ENCODE data around the gene TUBB4B.
A peak's percentile ranks its signal among the peaks of the same experiment; 100 is the strongest.
"Not testable (repeated sequence)": the region's sequence is repeated elsewhere in the genome, so short reads cannot be mapped to it uniquely, and the experiment has no call there.

The TUBB4B gene

DNA sequence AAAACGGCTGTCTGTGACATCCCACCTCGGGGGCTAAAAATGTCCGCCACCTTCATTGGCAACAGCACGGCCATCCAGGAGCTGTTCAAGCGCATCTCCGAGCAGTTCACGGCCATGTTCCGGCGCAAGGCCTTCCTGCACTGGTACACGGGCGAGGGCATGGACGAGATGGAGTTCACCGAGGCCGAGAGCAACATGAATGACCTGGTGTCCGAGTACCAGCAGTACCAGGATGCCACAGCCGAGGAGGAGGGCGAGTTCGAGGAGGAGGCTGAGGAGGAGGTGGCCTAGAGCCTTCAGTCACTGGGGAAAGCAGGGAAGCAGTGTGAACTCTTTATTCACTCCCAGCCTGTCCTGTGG, 2.2 kb downstream of the TUBB4B start:
- TF ChIP-seq POU2F2 (IDR thresholded peaks at IDR 0.05; ENCODE audit: low read depth, low read length): 0 out of 2 replicates have a peak, but pooled peaks have one; percentile 27
- FAIRE-seq; DNase-seq (ENCODE audit: insufficient read length, low spot score): not testable (repeated sequence)

DNA sequence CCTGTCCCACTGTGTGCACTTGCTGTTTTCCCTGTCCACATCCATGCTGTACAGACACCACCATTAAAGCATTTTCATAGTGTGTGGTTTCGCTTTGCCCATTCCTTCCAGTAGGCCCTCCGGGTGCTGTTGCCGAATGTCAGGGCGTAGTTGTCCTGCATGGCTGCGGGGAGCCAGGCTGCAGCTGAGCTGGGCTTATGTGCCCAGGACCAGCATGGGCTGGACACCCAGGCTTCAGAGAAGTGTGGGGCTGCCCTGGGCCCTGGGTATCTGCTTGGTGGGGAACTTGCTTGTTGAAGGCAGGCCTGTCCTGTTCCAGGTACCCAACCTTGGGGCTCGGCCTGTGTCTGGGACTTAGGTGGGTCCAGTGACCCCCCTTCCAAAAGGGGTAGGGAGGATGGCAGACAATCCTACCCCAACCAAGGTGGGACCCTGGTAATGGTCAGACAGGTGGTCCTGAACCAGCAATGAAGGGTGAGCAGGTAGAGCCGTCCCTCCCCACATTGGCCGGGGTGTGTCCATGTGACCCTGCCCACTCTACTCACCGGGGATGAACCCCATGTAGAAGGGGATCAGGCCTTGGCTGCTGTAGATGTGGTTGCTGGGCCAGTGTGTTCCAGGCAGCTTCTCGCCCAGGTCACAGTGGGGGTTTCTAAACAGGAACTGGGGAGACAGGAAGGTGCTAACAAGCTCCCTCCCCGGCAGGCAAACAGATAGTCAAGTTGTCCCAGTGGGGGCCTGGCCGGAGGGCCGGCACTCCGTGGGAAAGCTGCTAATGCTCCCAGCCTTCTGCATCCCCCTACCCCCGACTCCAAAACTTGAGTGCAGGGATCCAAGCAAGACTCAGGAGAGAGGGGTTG, 2.8 kb downstream of the TUBB4B start:
- TF ChIP-seq TAF1 (IDR thresholded peaks at IDR 0.05; ENCODE audit: low read depth, low read length): no peak
- TF ChIP-seq POU2F2 (IDR thresholded peaks at IDR 0.05; ENCODE audit: low read depth, low read length): peak; percentile 27; the same call in 1 of the 2 replicates
- TF ChIP-seq POLR2AphosphoS5 (IDR thresholded peaks at IDR 0.05; ENCODE audit: low read depth, low read length): peak; percentile 71; the same call in 1 of the 2 replicates
- TF ChIP-seq POLR2A (IDR thresholded peaks at IDR 0.05; ENCODE audit: low read depth, low read length): peak; percentile 84
- peak; percentile 20; the same call in 1 of the 2 replicates for TF ChIP-seq SPI1 (IDR thresholded peaks at IDR 0.05; ENCODE audit: low read depth, low read length)
- FAIRE-seq (peak; percentile 13), DNase-seq (ENCODE audit: insufficient read length, low spot score) (no peak)

DNA sequence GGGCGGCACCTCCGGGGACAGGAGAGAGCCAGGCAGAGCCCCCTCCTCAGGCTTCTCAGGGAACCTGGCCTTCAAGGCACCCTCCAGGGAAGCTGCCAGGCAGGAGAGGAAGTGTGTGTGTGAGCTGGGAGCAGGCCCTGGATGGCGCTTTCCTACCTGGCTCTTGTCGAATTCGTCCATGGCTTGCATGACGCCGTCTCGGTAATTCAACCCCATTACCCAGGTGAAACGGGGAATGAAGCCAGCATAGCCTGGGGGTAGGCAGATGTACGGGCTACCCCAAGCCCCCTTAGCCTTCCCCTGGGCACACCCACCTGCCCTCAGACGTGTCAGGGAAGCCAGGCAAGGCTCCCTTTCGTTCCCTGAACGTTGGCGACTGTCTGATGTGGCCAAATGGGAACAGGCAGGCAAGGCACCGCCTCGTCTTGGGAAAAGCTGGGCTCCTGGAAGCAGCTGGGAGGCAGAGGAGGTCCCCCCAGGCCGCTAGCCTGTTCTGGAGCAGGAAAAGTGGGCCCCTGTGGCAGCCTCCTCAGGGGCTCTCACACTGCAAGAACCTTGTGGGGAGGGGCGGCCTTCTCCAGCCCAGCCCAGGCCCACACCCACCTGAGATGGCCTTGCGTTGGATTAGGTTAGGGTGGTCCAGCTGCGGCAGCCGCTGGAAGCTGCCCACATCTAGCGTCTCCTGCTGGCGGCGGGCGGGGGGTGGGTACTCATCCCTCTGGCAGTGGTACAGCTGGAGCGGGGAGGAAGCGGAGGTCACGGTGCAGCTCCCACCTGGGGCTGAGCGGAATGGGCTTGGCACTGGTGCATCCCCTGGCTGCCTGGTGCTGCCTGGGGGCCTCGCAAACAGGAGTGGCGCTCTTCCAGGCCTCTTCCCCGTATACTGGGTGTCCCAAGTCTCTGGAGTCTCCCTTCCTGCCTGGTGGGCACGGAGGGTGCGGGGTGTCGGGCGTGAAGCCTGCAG, 3.7 kb downstream of the TUBB4B start:
- peak; percentile 26 for TF ChIP-seq POLR2AphosphoS5 (IDR thresholded peaks at IDR 0.05; ENCODE audit: low read depth, low read length)
- no peak for TF ChIP-seq TAF1 (IDR thresholded peaks at IDR 0.05; ENCODE audit: low read depth, low read length)
- TF ChIP-seq POLR2A (IDR thresholded peaks at IDR 0.05; ENCODE audit: low read depth, low read length): peak; percentile 76; the same call in 1 of the 2 replicates
- FAIRE-seq (peak; percentile 61), DNase-seq (ENCODE audit: insufficient read length, low spot score) (no peak)

DNA sequence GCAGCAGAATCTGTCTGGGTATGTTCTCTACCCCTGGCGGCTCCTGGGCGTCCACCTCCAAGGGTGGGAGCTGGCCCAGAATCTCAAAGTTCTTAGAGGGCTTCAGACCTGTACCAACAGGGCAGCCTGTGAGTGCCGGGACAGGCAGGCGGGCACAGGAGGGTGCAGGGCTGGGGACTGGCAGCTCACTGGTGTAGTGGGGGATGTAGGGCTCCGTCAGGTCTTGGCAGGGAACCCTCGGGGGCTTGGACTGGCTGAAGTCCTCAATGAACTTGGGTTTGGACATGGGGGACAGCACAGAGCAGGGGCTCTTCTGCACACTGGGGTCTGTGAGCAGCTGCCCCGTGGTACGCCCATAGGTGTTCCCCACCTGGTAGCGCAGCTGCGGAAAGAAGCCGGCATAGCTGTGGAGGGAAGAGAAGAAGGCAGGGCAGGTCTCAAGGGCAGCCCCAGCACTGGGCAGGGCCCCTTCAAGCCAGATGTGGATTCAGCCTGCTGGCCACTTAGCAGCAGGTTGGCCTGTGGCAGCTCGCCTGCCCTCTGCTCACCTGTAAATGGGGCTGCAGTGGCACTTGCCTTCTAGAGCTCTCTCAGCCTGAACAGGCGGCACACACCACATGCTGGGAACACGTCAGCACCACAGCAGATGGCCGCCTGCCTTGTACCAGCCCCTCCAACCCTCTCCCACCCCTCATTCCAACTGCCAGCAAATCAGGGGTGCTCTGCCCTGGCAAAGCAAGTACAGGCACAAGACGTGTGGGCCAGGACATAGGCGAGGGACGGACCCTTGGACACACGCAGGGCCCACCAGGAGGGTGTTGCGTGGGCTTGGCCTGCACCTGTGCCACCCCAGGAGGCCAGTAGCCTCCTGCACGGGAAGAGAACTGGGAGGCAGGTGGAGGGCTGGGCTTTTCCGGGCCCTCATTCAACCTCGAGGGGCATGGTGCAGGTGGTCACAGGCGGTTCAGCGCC, 4.6 kb downstream of the TUBB4B start:
- TF ChIP-seq TAF1 (IDR thresholded peaks at IDR 0.05; ENCODE audit: low read depth, low read length) (no peak), POLR2AphosphoS5 (IDR thresholded peaks at IDR 0.05; ENCODE audit: low read depth, low read length) (no peak), SPI1 (IDR thresholded peaks at IDR 0.05; ENCODE audit: low read depth, low read length) (no peak), POU2F2 (IDR thresholded peaks at IDR 0.05; ENCODE audit: low read depth, low read length) (no peak), POLR2A (IDR thresholded peaks at IDR 0.05; ENCODE audit: low read depth, low read length) (no peak), PAX5 (IDR thresholded peaks at IDR 0.05; ENCODE audit: insufficient read depth, low read length, severe bottlenecking) (no peak)
- FAIRE-seq (no peak), DNase-seq (ENCODE audit: insufficient read length, low spot score) (no peak)

DNA sequence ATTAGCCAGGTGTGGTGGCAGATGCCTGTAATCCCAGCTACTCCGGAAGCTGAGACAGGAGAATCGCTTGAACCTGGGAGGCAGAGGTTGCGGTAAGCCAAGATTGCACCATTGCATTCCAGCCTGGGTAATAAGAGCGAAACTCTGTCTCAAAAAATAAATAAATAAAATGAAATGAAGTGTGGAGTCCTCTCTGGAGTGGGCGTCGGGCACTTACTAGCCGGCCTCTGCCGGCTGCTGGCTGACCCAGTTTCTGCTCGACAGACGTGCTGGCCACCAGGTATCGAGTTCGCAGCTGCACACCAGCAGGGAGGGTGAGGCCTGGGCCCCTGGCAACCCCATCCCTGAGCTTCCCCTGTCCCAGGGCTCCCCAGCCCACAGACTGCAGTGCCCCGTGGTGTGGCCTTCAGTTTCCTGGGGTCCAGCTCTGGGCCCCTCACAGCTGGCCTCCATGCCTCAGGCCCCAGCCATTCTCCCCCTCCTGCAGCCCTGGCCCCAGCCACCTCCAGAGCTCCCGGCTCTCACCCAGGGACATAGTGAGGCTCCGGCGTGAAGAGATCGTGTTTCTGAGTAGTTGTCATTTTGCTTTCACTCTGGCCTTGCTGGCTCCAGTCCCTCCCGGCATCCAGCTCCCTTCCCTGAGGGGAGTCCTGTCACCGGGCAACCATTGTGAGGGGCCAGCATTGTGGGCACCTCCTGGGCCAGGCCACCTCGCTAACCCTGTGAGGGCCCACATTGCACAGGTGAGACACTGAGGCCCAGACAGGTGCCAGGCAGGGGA, 6.2 kb downstream of the TUBB4B start:
- DNase-seq (ENCODE audit: insufficient read length, low spot score): no peak
- TF ChIP-seq POLR2A (IDR thresholded peaks at IDR 0.05; ENCODE audit: low read depth, low read length) (no peak), TAF1 (IDR thresholded peaks at IDR 0.05; ENCODE audit: low read depth, low read length) (no peak), PAX5 (IDR thresholded peaks at IDR 0.05; ENCODE audit: insufficient read depth, low read length, severe bottlenecking) (no peak), SPI1 (IDR thresholded peaks at IDR 0.05; ENCODE audit: low read depth, low read length) (no peak), POLR2AphosphoS5 (IDR thresholded peaks at IDR 0.05; ENCODE audit: low read depth, low read length) (no peak), POU2F2 (IDR thresholded peaks at IDR 0.05; ENCODE audit: low read depth, low read length) (no peak)
- FAIRE-seq: no peak

DNA sequence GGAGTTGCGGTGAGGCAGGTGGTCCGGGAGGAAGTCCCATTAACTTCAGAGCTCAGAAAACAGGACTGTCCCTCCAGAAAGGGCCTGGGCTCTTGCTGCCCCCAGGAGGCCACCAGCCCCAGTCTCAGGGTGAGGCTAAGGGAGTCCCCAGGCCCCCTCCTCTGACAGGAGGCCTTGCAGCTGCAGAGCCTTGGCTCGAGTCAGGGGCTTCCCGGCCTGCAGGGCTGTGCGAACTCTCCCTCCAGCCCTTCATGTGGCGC, 6.8 kb downstream of the TUBB4B start:
- no peak for DNase-seq (ENCODE audit: insufficient read length, low spot score)
- TF ChIP-seq SPI1 (IDR thresholded peaks at IDR 0.05; ENCODE audit: low read depth, low read length): no peak
- no peak for TF ChIP-seq POU2F2 (IDR thresholded peaks at IDR 0.05; ENCODE audit: low read depth, low read length)
- no peak for TF ChIP-seq TAF1 (IDR thresholded peaks at IDR 0.05; ENCODE audit: low read depth, low read length)
- TF ChIP-seq PAX5 (IDR thresholded peaks at IDR 0.05; ENCODE audit: insufficient read depth, low read length, severe bottlenecking): no peak
- no peak for TF ChIP-seq POLR2AphosphoS5 (IDR thresholded peaks at IDR 0.05; ENCODE audit: low read depth, low read length)
- no peak for TF ChIP-seq POLR2A (IDR thresholded peaks at IDR 0.05; ENCODE audit: low read depth, low read length)
- FAIRE-seq: no peak

DNA sequence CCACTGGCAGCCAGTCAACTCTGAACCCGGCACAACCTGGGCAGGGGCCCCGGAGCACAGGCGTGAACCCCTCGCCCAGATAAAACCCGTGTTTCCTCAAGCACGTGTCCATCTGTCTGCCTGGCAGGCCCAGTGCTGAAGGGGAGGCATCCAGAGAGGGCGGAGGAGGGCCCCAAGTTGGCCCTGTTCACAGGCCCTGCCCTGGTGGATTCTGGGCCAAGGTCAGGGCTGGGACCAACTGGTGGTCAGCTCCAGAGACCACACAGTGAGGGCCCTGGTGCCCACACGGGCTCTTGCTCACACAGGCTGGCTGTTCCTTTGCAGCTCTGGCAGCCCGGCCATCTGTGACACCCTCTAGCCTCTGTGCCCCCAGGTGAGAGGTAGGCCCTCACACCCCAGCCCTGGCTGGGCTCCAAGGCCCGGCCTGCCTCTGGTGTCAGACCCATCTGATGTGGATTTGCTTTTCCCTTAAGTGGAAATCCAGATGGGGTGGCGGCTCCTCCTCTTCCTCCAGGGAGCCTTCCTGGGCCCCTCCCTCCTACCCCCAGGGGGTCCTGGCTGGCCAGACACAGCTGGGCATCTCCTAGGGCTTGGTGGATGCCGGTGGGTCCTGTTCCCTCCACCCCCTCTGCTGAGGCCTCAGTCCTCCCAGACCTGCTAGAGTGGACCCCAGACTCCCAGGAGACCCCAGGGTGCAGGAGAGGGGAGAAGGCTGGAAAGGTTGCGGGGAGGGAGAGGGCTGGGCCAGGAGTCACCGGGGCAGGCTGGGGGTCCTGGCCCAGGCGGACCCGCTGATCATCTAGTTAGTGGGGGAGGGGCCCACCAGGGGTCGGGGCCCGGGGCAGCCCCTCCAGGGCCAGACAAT, 9.5 kb downstream of the TUBB4B start:
- TF ChIP-seq PAX5 (IDR thresholded peaks at IDR 0.05; ENCODE audit: insufficient read depth, low read length, severe bottlenecking) (no peak), TAF1 (IDR thresholded peaks at IDR 0.05; ENCODE audit: low read depth, low read length) (no peak), POLR2AphosphoS5 (IDR thresholded peaks at IDR 0.05; ENCODE audit: low read depth, low read length) (no peak), POU2F2 (IDR thresholded peaks at IDR 0.05; ENCODE audit: low read depth, low read length) (no peak), SPI1 (IDR thresholded peaks at IDR 0.05; ENCODE audit: low read depth, low read length) (no peak), POLR2A (IDR thresholded peaks at IDR 0.05; ENCODE audit: low read depth, low read length) (no peak)
- FAIRE-seq (no peak), DNase-seq (ENCODE audit: insufficient read length, low spot score) (no peak)

DNA sequence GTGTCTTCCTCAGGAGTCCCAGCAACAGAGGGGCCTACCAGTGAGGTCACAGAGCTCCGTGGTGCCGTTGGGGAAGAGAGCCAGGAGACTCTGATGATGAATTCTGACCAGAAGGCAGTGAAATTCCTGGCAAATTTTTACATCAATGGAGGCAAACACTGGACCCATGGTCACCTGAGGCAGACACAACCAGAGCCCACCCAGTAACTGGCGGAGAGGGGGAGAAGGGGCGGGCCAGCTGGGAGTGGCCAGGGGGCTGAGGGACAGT, 10.0 kb downstream of the TUBB4B start, which contains the start of gene STPG3:
STPG3 (plus strand) TSS at position 93 of the 268 bp plus-strand sequence; CDS start at position 94, 1 bp downstream.
- no peak for FAIRE-seq
- TF ChIP-seq POLR2A (IDR thresholded peaks at IDR 0.05; ENCODE audit: low read depth, low read length) (no peak), POU2F2 (IDR thresholded peaks at IDR 0.05; ENCODE audit: low read depth, low read length) (no peak), TAF1 (IDR thresholded peaks at IDR 0.05; ENCODE audit: low read depth, low read length) (no peak), PAX5 (IDR thresholded peaks at IDR 0.05; ENCODE audit: insufficient read depth, low read length, severe bottlenecking) (no peak), POLR2AphosphoS5 (IDR thresholded peaks at IDR 0.05; ENCODE audit: low read depth, low read length) (no peak), SPI1 (IDR thresholded peaks at IDR 0.05; ENCODE audit: low read depth, low read length) (no peak)

More for the DNA sequence above, 10.0 kb downstream of the TUBB4B start, which contains the start of gene STPG3:
- no peak for DNase-seq (ENCODE audit: insufficient read length, low spot score)
